OCI-LY3 (cell line): ENCODE measurements around the gene FAAP100.

Experiments used
- H2AFZ ChIP-seq: fragments of 200-600, 300-600 bp; shearing (Covaris generic); 2 replicates; pipeline ENCODE4 v1.6.0; 2014; ENCODE audit warnings: antibody characterized with exemption, low read depth, low read length
- H3K27ac ChIP-seq: fragments of 200-600, 300-600 bp; sonication (generic); 2 replicates; pipeline ENCODE4 v1.5.1; 2014; ENCODE audit warnings: mild to moderate bottlenecking, low read length, moderate library complexity, mixed read lengths
- H3K27me3 ChIP-seq: fragments of 200-600, 300-600 bp; sonication (generic); 2 replicates; pipeline ENCODE4 v1.6.1; 2014; ENCODE audit warnings: low read depth, low read length, mixed read lengths
- H3K36me3 ChIP-seq: fragments of 200-600, 300-600 bp; sonication (generic); replicated peaks from 2 replicates; pipeline ENCODE3; 2014; ENCODE audit warnings: low read depth, low read length, mixed read lengths
- H3K4me1 ChIP-seq: fragments of 300-600, 200-600 bp; sonication (generic); 2 replicates; pipeline ENCODE4 v1.6.1; 2014; ENCODE audit warnings: low read length, mixed read lengths
- H3K4me2 ChIP-seq: fragments of 200-600, 300-600 bp; sonication (generic); 2 replicates; pipeline ENCODE4 v1.6.1; 2014; ENCODE audit warnings: low read length, mixed read lengths
- H3K4me3 ChIP-seq: fragments of 300-600, 200-600 bp; sonication (generic); 2 replicates; pipeline ENCODE4 v1.5.1; 2014; ENCODE audit warnings: antibody characterized with exemption, mild to moderate bottlenecking, low read length, moderate library complexity
- H3K79me2 ChIP-seq: fragments of 300-600, 200-600 bp; shearing (Covaris generic); 2 replicates; pipeline ENCODE4 v1.6.1; 2014; ENCODE audit warnings: mild to moderate bottlenecking, low read length, mixed read lengths
- H3K9ac ChIP-seq: fragments of 300-600, 200-600 bp; shearing (Covaris generic); 2 replicates; pipeline ENCODE4 v1.6.0; 2014; ENCODE audit warnings: mild to moderate bottlenecking, low read length, moderate library complexity
- H3K9me3 ChIP-seq: fragments of 200-600, 300-600 bp; shearing (Covaris generic); 2 replicates; pipeline ENCODE4 v1.6.1; 2014; ENCODE audit warnings: low read length, mixed read lengths; ENCODE audit not compliant: insufficient read depth
- H4K20me1 ChIP-seq: fragments of 200-600, 300-600 bp; sonication (generic); 2 replicates; pipeline ENCODE4 v1.6.1; 2016; ENCODE audit warnings: low read length, mixed read lengths; ENCODE audit not compliant: insufficient read depth
- EZH2phosphoT487 ChIP-seq: fragments of 200-600 bp; shearing (Covaris generic); IDR thresholded peaks from 2 replicates; pipeline ENCODE4 v1.6.1; 2018; ENCODE audit warnings: antibody characterized with exemption, mixed run types, low read depth
- TF ChIP-seq, protein P1 (sequence below): fragments of 200-600, 300-600 bp; sonication (generic); IDR thresholded peaks from 2 replicates; pipeline ENCODE4 v1.5.1; 2014; ENCODE audit warnings: antibody characterized with exemption, low read length, low read depth

The FAAP100 gene

GRCh38 chr17:81522491-81523401 lies 29.4 kb downstream of the FAAP100 start:
- H3K27me3 ChIP-seq: peaks cover 13% of the 10 kb centered on the region
- TF ChIP-seq, protein P1, sequence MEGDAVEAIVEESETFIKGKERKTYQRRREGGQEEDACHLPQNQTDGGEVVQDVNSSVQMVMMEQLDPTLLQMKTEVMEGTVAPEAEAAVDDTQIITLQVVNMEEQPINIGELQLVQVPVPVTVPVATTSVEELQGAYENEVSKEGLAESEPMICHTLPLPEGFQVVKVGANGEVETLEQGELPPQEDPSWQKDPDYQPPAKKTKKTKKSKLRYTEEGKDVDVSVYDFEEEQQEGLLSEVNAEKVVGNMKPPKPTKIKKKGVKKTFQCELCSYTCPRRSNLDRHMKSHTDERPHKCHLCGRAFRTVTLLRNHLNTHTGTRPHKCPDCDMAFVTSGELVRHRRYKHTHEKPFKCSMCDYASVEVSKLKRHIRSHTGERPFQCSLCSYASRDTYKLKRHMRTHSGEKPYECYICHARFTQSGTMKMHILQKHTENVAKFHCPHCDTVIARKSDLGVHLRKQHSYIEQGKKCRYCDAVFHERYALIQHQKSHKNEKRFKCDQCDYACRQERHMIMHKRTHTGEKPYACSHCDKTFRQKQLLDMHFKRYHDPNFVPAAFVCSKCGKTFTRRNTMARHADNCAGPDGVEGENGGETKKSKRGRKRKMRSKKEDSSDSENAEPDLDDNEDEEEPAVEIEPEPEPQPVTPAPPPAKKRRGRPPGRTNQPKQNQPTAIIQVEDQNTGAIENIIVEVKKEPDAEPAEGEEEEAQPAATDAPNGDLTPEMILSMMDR: peak; percentile 20; the same call in 1 of the 2 replicates
- no peak for TF ChIP-seq EZH2phosphoT487
- no peak overlapping the region for H3K9ac ChIP-seq
- no peaks in the 10 kb centered on the region for H3K9me3 ChIP-seq
- H3K4me1 ChIP-seq: peaks cover 20% of the 10 kb centered on the region
- no peak overlapping the region for H3K4me2 ChIP-seq
- H3K27ac ChIP-seq: no peak overlapping the region
- H3K4me3 ChIP-seq: no peak overlapping the region
- no peaks in the 10 kb centered on the region for H3K79me2 ChIP-seq
- no peaks in the 10 kb centered on the region for H3K36me3 ChIP-seq
- no peaks in the 10 kb centered on the region for H4K20me1 ChIP-seq
- no peak overlapping the region for H2AFZ ChIP-seq

- peak overlapping the region; percentile 85 for H3K4me2 ChIP-seq
- H3K27ac ChIP-seq: no peak overlapping the region
- peaks cover 7% of the 10 kb centered on the region for H3K36me3 ChIP-seq
- TF ChIP-seq, protein P1: no peak
- TF ChIP-seq EZH2phosphoT487: no peak
- H3K9ac ChIP-seq: peak overlapping the region; percentile 99
- no peaks in the 10 kb centered on the region for H4K20me1 ChIP-seq
- H3K9me3 ChIP-seq: no peaks in the 10 kb centered on the region
- H3K4me3 ChIP-seq: peak overlapping the region; percentile 83
- H2AFZ ChIP-seq: no peak overlapping the region; the same call in 1 of the 2 replicates
- peaks cover 22% of the 10 kb centered on the region for H3K79me2 ChIP-seq
- H3K27me3 ChIP-seq: peaks cover 13% of the 10 kb centered on the region
- peaks cover 40% of the 10 kb centered on the region for H3K4me1 ChIP-seq
Measured at GRCh38 chr17:81520021-81520901, 31.9 kb downstream of the FAAP100 start.

GRCh38 chr17:81519284-81520020 lies 32.7 kb downstream of the FAAP100 start:
- H3K79me2 ChIP-seq: peaks cover 24% of the 10 kb centered on the region
- H3K27me3 ChIP-seq: peaks cover 13% of the 10 kb centered on the region
- peak overlapping the region; percentile 83 for H3K4me3 ChIP-seq
- no peaks in the 10 kb centered on the region for H4K20me1 ChIP-seq
- peak overlapping the region; percentile 85 for H3K4me2 ChIP-seq
- peak overlapping the region; percentile 95 for H3K27ac ChIP-seq
- H3K9me3 ChIP-seq: no peaks in the 10 kb centered on the region
- peak overlapping the region; percentile 32; the same call in 1 of the 2 replicates for H2AFZ ChIP-seq
- H3K9ac ChIP-seq: peak overlapping the region; percentile 99
- TF ChIP-seq EZH2phosphoT487: no peak
- TF ChIP-seq, protein P1: peak; percentile 43
- H3K4me1 ChIP-seq: peaks cover 40% of the 10 kb centered on the region
- H3K36me3 ChIP-seq: peaks cover 7% of the 10 kb centered on the region
